ENCODE results near the gene HSD17B1. TPM values are rescaled to one million over a fixed set of nuclear protein-coding genes. Genes with fewer than 3 reads are reported as not detected.
A peak's percentile ranks its signal among the peaks of the same experiment; 100 is the strongest.

HSD17B1 gene
- total and polyA plus RNA-seq, 8 donors, result 0.32 to 3.5 (median 0.91) TPM

GRCh38 chr17:42585353-42585752 is 32.6 kb downstream of the HSD17B1 start:
- DNase-seq (no peak), FAIRE-seq (no peak), ATAC-seq (peak; percentile 31 to 80 (median 66))
- peaks cover 0 to 5% (median 0%) of the 10 kb centered on the region in 3 donors for H3K4me1 ChIP-seq
- 13 to 21% methylated on average over 1 of the region's 1 CpG for WGBS, 2 donors
- peaks cover 0 to 87% (median 34%) of the 10 kb centered on the region in 3 donors for H3K36me3 ChIP-seq
- H3K4me3 ChIP-seq, result no peak overlapping the region
- TF ChIP-seq CTCF (IDR thresholded peaks at IDR 0.05), result no peak
- H3K9me3 ChIP-seq, result no peaks in the 10 kb centered on the region
- peak overlapping the region in 2 of 4 donors; percentile 27 to 42 for H3K27ac ChIP-seq
- no peaks in the 10 kb centered on the region for H3K27me3 ChIP-seq
- intact Hi-C loops (cut with DNase I), result no loop called here

GRCh38 chr17:42586514-42587230 is 33.9 kb downstream of the HSD17B1 start:
- peaks cover 0 to 5% (median 0%) of the 10 kb centered on the region in 3 donors for H3K4me1 ChIP-seq
- no peaks in the 10 kb centered on the region for H3K9me3 ChIP-seq
- TF ChIP-seq CTCF (IDR thresholded peaks at IDR 0.05), result no peak
- H3K27me3 ChIP-seq, result no peaks in the 10 kb centered on the region
- H3K36me3 ChIP-seq, result peaks cover 0 to 92% (median 32%) of the 10 kb centered on the region in 3 donors
- H3K4me3 ChIP-seq, result no peak overlapping the region
- intact Hi-C loops (cut with DNase I), result no loop called here
- DNase-seq (no peak), FAIRE-seq (no peak), ATAC-seq (no peak)
- WGBS, 2 donors, result 77 to 80% methylated on average over 7 of the region's 7 CpGs
- H3K27ac ChIP-seq, result peak overlapping the region in 1 of 4 donors; percentile 42

DNA sequence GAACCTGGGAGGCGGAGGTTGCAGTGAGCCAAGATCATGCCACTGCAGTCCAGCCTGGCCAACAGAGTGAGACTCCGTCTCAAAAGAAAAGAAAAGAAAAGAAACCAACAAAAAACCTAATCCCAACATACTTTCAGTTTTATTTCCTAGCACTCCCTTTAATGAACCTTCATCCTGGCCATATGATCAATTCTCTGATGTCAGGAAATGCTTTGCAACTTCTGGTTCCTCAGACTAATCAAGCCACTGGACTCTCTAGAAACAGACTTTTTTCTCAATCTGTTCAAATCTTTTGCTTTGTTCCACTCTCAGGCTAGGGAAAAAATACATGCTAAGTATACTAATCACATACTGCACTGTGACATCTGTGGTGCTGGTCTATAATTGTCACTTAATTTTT is 38.2 kb downstream of the HSD17B1 start:
- no peaks in the 10 kb centered on the region for H3K27me3 ChIP-seq
- no peaks in the 10 kb centered on the region for H3K4me1 ChIP-seq
- ATAC-seq (no peak), FAIRE-seq (no peak), DNase-seq (no peak)
- H3K27ac ChIP-seq, result no peak overlapping the region
- no peak overlapping the region for H3K4me3 ChIP-seq
- H3K9me3 ChIP-seq, result no peaks in the 10 kb centered on the region
- H3K36me3 ChIP-seq, result peaks cover 0 to 52% (median 13%) of the 10 kb centered on the region in 3 donors
- WGBS, 2 donors, result 97 to 100% methylated on average over 2 of the region's 2 CpGs
- no peak for TF ChIP-seq CTCF (IDR thresholded peaks at IDR 0.05)
- intact Hi-C loops (cut with DNase I), result no loop called here

- H3K36me3 ChIP-seq, result peaks cover 0 to 50% (median 11%) of the 10 kb centered on the region in 3 donors
Measured at GRCh38 chr17:42591411-42591810, 38.7 kb downstream of the HSD17B1 start.

More at GRCh38 chr17:42591411-42591810, 38.7 kb downstream of the HSD17B1 start:
- no peaks in the 10 kb centered on the region for H3K4me1 ChIP-seq
- no peak for TF ChIP-seq CTCF (IDR thresholded peaks at IDR 0.05)
- intact Hi-C loops (cut with DNase I), result no loop called here
- DNase-seq (no peak), ATAC-seq (no peak), FAIRE-seq (no peak)
- no peaks in the 10 kb centered on the region for H3K9me3 ChIP-seq
- no peak overlapping the region for H3K27ac ChIP-seq
- H3K27me3 ChIP-seq, result no peaks in the 10 kb centered on the region
- 93% methylated on average over 9 of the region's 9 CpGs for WGBS, 2 donors
- H3K4me3 ChIP-seq, result no peak overlapping the region

All from pancreas (tissue), 10 donors.